Activated B cell treated with CpG ODN at 0.5 μM for 24 hours (primary cell): ENCODE results near the gene TEX50. TPM values are rescaled to one million over a fixed set of nuclear protein-coding genes. Genes with fewer than 3 reads are reported as not detected.
"Not testable (repeated sequence)": the region's sequence is repeated elsewhere in the genome, so short reads cannot be mapped to it uniquely, and the experiment has no call there.

ENCODE experiments used
- ATAC-seq: fragments of 200-7000 bp; cut with Tn5 transposase; one replicate; pipeline ENCODE4 v1.10.0; 2021; ENCODE audit warnings: low read depth, mild to moderate bottlenecking, moderate library complexity
- CTCF ChIA-PET: fragments of 350-600 bp; sonication (Branson Sonifier 250); formaldehyde crosslinking; loops from one replicate; lab custom pipeline; 2021; ENCODE audit warnings: antibody characterized with exemption; lab: Charles Lee
- POLR2A ChIA-PET: fragments of 350-600 bp; sonication (Branson Sonifier 250); formaldehyde crosslinking; loops from one replicate; lab custom pipeline; 2021; ENCODE audit warnings: antibody characterized with exemption; lab: Charles Lee
- DNase-seq: peaks from one replicate; pipeline ENCODE4 v3.0.0; 2022
- H3K27ac Mint-ChIP-seq: one replicate; pipeline ENCODE4 v1.8.0; 2020; ENCODE audit warnings: mixed read lengths
- H3K27me3 Mint-ChIP-seq: one replicate; pipeline ENCODE4 v1.8.0; 2021; ENCODE audit warnings: mixed read lengths
- H3K36me3 Mint-ChIP-seq: one replicate; pipeline ENCODE4 v1.8.0; 2021; ENCODE audit warnings: low read depth, mixed read lengths
- H3K4me1 Mint-ChIP-seq: one replicate; pipeline ENCODE4 v1.8.0; 2021; ENCODE audit warnings: mixed read lengths
- H3K4me3 Mint-ChIP-seq: one replicate; pipeline ENCODE4 v1.8.0; 2020; ENCODE audit warnings: mild to moderate bottlenecking, mixed read lengths
- H3K9me3 Mint-ChIP-seq: one replicate; pipeline ENCODE4 v1.8.0; 2020; ENCODE audit warnings: mixed read lengths
- intact Hi-C: fragments of 100-400 bp; cut with micrococcal nuclease; formaldehyde crosslinking; loops from one replicate; pipeline ENCODE4 v1.15.1; 2024
- total RNA-seq: library from RNA; stranded (reverse); gene quantifications from 2 replicates; pipeline ENCODE4 v1.2.3, GENCODE V29; 2022
- TF ChIP-seq, protein P1 (sequence below): fragments of 200-600 bp; IDR thresholded peaks from one replicate; pipeline ENCODE4 v1.8.0; 2022; ENCODE audit warnings: antibody characterized with exemption, mild to moderate bottlenecking

Gene TEX50
- total RNA-seq, 1 donor from 2014 or later = not detected

GRCh38 chr1:173603056-173603591 lies 32.0 kb upstream of the TEX50 start, which contains the start of gene SLC9C2:
SLC9C2 (minus strand) TSS chr1:173603072; CDS start chr1:173601776, 1,296 bp downstream.
- POLR2A ChIA-PET = no interaction called here
- no peak for ATAC-seq
- no peak within 1 kb of the TSS for H3K27ac Mint-ChIP-seq
- CTCF ChIA-PET = no interaction called here
- intact Hi-C loops = no loop called here
- no peaks in the 10 kb centered on the region for H3K36me3 Mint-ChIP-seq
- peaks cover 7% of the 10 kb centered on the region for H3K27me3 Mint-ChIP-seq
- no peak within 1 kb of the TSS for H3K4me3 Mint-ChIP-seq
- TF ChIP-seq, protein P1, sequence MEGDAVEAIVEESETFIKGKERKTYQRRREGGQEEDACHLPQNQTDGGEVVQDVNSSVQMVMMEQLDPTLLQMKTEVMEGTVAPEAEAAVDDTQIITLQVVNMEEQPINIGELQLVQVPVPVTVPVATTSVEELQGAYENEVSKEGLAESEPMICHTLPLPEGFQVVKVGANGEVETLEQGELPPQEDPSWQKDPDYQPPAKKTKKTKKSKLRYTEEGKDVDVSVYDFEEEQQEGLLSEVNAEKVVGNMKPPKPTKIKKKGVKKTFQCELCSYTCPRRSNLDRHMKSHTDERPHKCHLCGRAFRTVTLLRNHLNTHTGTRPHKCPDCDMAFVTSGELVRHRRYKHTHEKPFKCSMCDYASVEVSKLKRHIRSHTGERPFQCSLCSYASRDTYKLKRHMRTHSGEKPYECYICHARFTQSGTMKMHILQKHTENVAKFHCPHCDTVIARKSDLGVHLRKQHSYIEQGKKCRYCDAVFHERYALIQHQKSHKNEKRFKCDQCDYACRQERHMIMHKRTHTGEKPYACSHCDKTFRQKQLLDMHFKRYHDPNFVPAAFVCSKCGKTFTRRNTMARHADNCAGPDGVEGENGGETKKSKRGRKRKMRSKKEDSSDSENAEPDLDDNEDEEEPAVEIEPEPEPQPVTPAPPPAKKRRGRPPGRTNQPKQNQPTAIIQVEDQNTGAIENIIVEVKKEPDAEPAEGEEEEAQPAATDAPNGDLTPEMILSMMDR = no peak
- no peak for DNase-seq
- peaks cover 18% of the 10 kb centered on the region for H3K4me1 Mint-ChIP-seq
- no peaks in the 10 kb centered on the region for H3K9me3 Mint-ChIP-seq

DNA sequence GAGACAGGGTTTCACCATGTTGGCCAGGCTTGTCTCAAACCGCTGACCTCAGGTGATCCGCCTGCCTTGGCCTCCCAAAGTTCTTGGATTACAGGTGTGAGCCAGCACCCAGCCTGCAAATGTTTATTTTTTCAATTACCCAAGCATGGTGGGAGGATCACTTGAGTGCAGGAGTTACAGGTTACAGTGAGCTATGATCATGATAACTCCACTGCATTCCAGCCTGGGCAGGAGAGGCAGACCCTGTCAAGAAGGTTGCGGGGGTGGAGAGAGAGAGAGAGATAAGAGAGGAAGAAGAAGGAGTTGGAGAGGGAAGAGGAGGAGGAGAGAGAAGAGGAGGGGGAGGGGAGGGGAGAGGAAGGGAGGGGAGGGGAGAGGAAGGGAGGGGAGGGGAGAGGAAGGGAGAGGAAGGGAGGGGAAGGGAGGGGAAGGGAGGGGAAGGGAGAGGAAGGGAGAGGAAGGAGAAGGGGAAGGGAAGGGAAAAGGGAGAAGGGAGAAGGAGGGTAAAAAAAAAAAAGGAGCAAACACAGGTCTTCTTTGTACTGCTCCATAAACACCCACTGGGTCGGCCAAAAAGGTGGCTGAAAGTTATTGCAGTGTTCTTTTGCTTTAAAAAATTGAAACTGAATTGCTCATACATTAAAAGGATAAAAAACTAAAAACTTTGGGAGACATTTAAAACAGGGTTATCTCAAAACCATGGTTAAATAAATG lies 26.5 kb upstream of the TEX50 start:
- H3K36me3 Mint-ChIP-seq = no peaks in the 10 kb centered on the region
- TF ChIP-seq, protein P1 = no peak
- intact Hi-C loops = no loop called here
- no peak for ATAC-seq
- CTCF ChIA-PET = no interaction called here
- DNase-seq = no peak
- no peaks in the 10 kb centered on the region for H3K4me1 Mint-ChIP-seq
- no peak overlapping the region for H3K27ac Mint-ChIP-seq
- POLR2A ChIA-PET = no interaction called here
- no peak overlapping the region for H3K4me3 Mint-ChIP-seq
- no peaks in the 10 kb centered on the region for H3K9me3 Mint-ChIP-seq
- H3K27me3 Mint-ChIP-seq = peaks cover 13% of the 10 kb centered on the region

DNA sequence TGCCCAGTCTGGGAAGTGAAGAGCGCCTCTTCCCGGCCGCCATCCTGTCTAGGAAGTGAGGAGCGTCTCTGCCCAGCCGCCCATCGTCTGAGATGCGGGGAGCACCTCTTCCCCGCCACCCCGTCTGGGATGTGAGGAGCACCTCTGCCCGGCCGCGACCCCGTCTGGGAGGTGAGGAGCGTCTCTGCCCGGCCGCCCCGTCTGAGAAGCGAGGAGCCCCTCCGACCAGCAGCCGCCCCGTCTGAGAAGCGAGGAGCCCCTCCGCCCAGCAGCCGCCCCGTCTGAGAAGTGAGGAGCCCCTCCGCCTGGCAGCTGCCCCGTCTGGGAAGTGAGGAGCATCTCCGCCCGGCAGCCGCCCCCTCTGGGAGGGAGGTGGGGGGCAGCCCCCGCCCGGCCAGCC lies 22.1 kb upstream of the TEX50 start:
- H3K4me3 Mint-ChIP-seq, H3K27ac Mint-ChIP-seq, ATAC-seq, H3K27me3 Mint-ChIP-seq, DNase-seq, H3K4me1 Mint-ChIP-seq, intact Hi-C loops, H3K9me3 Mint-ChIP-seq, H3K36me3 Mint-ChIP-seq, CTCF ChIA-PET, POLR2A ChIA-PET: not testable (repeated sequence)

DNA sequence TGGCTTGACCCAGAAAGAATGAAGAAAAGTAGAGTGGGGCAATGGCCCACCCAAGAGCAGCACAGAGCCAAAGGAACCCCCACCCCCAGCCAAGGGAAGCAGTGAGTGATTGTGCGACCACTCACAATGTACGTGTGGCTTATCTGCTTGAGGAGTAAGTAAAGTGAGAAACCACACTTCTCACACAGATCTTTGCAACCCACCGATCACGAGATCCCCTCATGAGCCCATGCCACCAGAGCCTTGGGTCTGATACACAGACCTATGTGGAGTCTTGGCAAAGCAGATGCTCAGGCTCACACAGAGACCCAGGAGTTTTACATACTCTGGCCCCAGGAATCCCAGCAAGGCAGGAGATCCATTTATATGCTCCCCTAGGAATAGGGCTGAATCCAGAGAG lies 18.3 kb upstream of the TEX50 start:
- no peak overlapping the region for H3K27ac Mint-ChIP-seq
- H3K9me3 Mint-ChIP-seq = peaks cover 24% of the 10 kb centered on the region
- intact Hi-C loops = no loop called here
- ATAC-seq (no peak), DNase-seq (no peak)
- TF ChIP-seq, protein P1 = no peak
- peaks cover 6% of the 10 kb centered on the region for H3K36me3 Mint-ChIP-seq
- H3K4me3 Mint-ChIP-seq = no peak overlapping the region
- no peaks in the 10 kb centered on the region for H3K4me1 Mint-ChIP-seq
- ChIA-PET CTCF (no interaction called here), POLR2A (no interaction called here)
- H3K27me3 Mint-ChIP-seq = peaks cover 24% of the 10 kb centered on the region

DNA sequence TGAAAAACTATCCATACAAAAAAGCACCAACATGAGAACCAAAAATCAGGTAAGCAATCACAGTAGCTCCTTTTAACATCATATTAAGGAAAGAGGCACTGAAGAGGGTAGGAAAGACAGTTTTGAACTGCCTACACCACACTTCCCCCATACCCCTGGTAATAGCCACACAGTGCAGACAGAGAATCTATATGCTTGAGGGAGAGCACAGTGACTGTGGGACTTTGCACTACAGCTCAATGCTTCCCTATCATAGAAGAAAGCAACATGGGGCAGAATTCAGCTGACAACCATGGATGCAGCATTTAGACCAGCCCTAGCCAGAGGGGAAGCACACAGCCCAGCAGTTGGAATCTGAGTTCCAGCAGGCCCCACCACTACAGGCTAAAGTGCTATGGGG lies 7.9 kb upstream of the TEX50 start:
- DNase-seq (no peak), ATAC-seq (no peak)
- H3K4me1 Mint-ChIP-seq = no peaks in the 10 kb centered on the region
- H3K9me3 Mint-ChIP-seq = peaks cover 2% of the 10 kb centered on the region
- no peak overlapping the region for H3K4me3 Mint-ChIP-seq
- CTCF ChIA-PET = no interaction called here
- H3K36me3 Mint-ChIP-seq = no peaks in the 10 kb centered on the region
- POLR2A ChIA-PET = no interaction called here
- no peak overlapping the region for H3K27ac Mint-ChIP-seq
- intact Hi-C loops = no loop called here
- TF ChIP-seq, protein P1 = no peak
- peaks cover 7% of the 10 kb centered on the region for H3K27me3 Mint-ChIP-seq
